WERI-Rb-1 (cell line): ENCODE results near the gene SLC22A17.

Experiments
- DNase-seq: peaks from one replicate; pipeline ENCODE4 v3.0.0-alpha.2; 2020
- H3K27ac ChIP-seq: fragments of 250-450 bp; sonication (Bioruptor Pico); 2 replicates; pipeline ENCODE4 v1.5.1; 2020; ENCODE audit warnings: mild to moderate bottlenecking, moderate library complexity
- H3K27me3 ChIP-seq: fragments of 250-450 bp; sonication (Bioruptor Pico); 2 replicates; pipeline ENCODE4 v1.5.1; 2021; ENCODE audit warnings: mild to moderate bottlenecking, low read depth, moderate library complexity; ENCODE audit not compliant: insufficient read depth, severe bottlenecking
- H3K36me3 ChIP-seq: fragments of 250-450 bp; sonication (Bioruptor Pico); 2 replicates; pipeline ENCODE4 v1.5.1; 2020; ENCODE audit warnings: mild to moderate bottlenecking, moderate library complexity
- H3K4me3 ChIP-seq: 2 replicates; pipeline ENCODE4 v1.5.1; 2011; ENCODE audit warnings: low read depth, mild to moderate bottlenecking, control low read depth, low read length
- H3K9me3 ChIP-seq: fragments of 250-450 bp; sonication (Bioruptor Pico); 2 replicates; pipeline ENCODE4 v1.5.1; 2021; ENCODE audit warnings: mild to moderate bottlenecking, moderate library complexity; ENCODE audit not compliant: severe bottlenecking
- TF ChIP-seq, protein P1 (sequence below): IDR thresholded peaks from 2 replicates; pipeline ENCODE4 v1.5.1; 2011; ENCODE audit warnings: low read depth, mild to moderate bottlenecking, control low read depth, inconsistent platforms, low read length

Gene SLC22A17

DNA sequence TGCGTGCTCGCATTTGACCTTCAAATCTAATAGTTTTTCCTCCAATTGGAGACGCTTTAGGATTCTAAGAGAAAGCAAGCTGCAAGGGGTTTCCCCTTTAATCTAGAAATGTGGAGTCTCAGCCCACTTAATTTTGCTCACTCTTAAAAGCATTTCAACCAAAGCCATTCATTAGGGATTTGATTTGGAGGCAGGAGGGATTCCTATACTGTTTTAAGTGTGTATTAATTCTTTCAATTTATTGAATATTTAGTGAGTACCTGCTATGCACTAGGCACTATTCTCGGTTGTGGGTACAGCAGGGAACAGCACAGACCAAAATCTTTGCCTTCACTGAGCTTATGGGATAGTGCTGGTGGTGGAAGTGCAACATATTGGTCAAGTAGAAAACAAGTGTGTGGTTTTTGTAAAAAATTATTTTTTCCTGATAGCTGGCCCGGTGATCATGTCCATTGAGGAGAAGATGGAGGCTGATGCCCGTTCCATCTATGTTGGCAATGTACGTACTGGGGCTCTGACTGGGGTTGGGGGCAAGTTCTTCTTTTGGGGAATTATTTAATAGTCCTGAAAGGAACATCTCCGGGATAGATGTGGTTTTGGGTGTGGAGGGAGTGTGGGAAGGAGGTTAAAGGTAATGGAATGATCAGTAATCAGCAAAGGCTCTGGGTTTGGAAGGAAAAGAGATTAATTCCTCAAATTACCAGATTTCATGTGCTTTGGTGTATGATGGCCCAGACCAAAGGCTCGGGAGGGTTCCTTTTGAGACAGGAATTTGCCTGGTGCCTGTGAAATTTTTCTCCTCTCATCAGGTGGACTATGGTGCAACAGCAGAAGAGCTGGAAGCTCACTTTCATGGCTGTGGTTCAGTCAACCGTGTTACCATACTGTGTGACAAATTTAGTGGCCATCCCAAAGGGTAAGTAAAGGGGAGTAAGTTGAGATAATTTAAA lies 29.8 kb downstream of the SLC22A17 start:
- Histone ChIP-seq H3K27me3 (no peaks in the 10 kb centered on the region), H3K36me3 (peaks cover 43% of the 10 kb centered on the region), H3K9me3 (no peaks in the 10 kb centered on the region), H3K27ac (peak overlapping the region; percentile 99), H3K4me3 (peak overlapping the region; percentile 95)
- no peak for DNase-seq
- TF ChIP-seq, protein P1, sequence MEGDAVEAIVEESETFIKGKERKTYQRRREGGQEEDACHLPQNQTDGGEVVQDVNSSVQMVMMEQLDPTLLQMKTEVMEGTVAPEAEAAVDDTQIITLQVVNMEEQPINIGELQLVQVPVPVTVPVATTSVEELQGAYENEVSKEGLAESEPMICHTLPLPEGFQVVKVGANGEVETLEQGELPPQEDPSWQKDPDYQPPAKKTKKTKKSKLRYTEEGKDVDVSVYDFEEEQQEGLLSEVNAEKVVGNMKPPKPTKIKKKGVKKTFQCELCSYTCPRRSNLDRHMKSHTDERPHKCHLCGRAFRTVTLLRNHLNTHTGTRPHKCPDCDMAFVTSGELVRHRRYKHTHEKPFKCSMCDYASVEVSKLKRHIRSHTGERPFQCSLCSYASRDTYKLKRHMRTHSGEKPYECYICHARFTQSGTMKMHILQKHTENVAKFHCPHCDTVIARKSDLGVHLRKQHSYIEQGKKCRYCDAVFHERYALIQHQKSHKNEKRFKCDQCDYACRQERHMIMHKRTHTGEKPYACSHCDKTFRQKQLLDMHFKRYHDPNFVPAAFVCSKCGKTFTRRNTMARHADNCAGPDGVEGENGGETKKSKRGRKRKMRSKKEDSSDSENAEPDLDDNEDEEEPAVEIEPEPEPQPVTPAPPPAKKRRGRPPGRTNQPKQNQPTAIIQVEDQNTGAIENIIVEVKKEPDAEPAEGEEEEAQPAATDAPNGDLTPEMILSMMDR, result no peak

DNA sequence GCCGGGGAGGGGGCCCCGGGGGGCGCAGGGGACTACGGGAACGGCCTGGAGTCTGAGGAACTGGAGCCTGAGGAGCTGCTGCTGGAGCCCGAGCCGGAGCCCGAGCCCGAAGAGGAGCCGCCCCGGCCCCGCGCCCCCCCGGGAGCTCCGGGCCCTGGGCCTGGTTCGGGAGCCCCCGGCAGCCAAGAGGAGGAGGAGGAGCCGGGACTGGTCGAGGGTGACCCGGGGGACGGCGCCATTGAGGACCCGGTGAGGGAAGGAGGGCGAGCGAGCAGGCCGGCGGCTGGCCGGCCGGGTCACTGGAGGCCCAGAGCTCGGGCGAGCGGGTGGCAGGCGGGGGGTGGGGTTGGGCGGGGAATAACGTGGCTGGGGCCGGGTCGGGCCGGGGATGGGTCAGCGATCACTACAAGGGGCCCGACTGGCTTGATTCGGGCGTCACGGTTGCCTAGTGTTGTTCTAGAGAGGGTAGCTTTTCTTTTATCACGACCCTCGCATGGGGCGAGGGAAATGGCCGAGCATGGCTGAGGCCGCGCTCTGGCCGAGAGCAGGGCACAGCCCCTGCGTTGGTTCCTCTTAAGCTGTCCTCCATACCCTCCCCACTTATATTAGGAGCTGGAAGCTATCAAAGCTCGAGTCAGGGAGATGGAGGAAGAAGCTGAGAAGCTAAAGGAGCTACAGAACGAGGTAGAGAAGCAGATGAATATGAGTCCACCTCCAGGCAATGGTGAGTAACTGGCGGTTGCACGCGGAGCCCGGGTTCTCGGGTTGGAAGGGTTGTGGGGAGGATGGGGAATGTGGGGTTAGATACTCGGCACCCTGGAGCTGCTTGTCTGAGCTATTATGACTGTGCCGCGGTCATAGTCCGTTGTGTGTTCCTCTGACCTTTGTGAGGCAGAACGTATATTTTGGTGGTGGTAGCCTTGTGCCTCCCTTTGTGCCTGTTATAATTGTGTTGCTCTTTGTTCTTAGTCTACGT lies 30.8 kb downstream of the SLC22A17 start:
- peak overlapping the region; percentile 99 for H3K27ac ChIP-seq
- no peaks in the 10 kb centered on the region for H3K27me3 ChIP-seq
- no peaks in the 10 kb centered on the region for H3K9me3 ChIP-seq
- peak overlapping the region; percentile 95 for H3K4me3 ChIP-seq
- TF ChIP-seq, protein P1, result no peak
- no peak for DNase-seq
- H3K36me3 ChIP-seq, result peaks cover 43% of the 10 kb centered on the region

DNA sequence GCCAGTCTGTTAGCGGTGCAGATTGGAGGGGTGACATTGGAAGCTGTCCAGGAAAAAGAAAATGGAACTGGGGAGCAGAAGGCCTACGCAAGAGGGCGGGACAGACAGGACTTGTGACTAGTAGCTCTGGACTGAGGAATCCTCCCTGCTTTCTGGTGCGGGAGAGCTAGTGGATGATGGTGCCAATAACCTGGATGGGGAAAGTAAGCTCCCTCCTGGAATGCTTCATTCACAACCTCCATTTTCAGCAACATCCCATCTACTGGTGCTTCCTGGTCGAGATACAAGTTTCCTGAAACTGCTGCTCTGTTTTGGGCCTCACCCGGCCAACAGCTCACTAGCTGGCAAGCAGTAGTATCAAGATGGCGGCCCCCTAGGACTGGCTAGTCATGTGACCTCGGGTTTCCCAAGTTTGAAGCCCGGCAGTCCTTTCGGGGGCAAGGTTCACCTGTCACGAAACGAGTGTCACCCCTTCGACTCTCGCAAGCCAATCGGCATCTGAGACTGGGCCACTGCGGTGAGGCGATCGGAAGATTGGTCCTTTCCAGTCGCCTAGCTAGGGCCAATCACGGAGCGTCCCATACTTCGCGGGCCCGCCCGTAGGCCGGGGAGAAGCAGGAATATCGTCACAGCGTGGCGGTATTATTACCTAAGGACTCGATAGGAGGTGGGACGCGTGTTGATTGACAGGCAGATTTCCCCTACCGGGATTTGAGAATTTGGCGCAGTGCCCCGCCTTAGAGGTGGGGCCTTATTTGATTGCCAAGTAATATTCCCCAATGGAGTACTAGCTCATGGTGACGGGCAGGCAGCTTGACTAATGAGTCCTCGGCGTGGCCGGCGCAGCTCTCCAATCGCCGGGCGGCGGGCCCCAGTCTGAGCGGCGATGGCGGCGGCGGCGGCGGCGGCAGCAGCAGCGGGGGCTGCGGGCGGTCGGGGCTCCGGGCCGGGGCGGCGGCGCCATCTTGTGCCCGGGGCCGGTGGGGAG lies 31.8 kb downstream of the SLC22A17 start, which contains the start of gene PABPN1:
Gene PABPN1, plus strand, starts transcription at position 874 of the 988 bp plus-strand sequence. Its CDS starts 13 bp downstream, at position 887.
- no peaks in the 10 kb centered on the region for H3K9me3 ChIP-seq
- peak; percentile 99 for DNase-seq
- peak within 1 kb of the TSS; percentile 95 for H3K4me3 ChIP-seq
- TF ChIP-seq, protein P1, result no peak
- H3K27ac ChIP-seq, result peak within 1 kb of the TSS; percentile 99
- no peaks in the 10 kb centered on the region for H3K27me3 ChIP-seq
- H3K36me3 ChIP-seq, result peaks cover 38% of the 10 kb centered on the region

- peak overlapping the region; percentile 78 for H3K27ac ChIP-seq
- DNase-seq, result no peak
- H3K4me3 ChIP-seq, result peak overlapping the region; percentile 52
- H3K27me3 ChIP-seq, result no peaks in the 10 kb centered on the region
- TF ChIP-seq, protein P1, result no peak
- H3K9me3 ChIP-seq, result no peaks in the 10 kb centered on the region
- H3K36me3 ChIP-seq, result peaks cover 39% of the 10 kb centered on the region
Measured at GRCh38 chr14:23319746-23320583, 32.7 kb downstream of the SLC22A17 start.
